Liver (tissue), 9 donors: Measurements from ENCODE around the gene CLCF1. TPM values are rescaled to one million over a fixed set of nuclear protein-coding genes. Genes with fewer than 3 reads are reported as not detected.
A peak's percentile ranks its signal among the peaks of the same experiment; 100 is the strongest.

Experiments
- DNase-seq: peaks from one replicate; pipeline ENCODE4 v3.0.0-alpha.2; 2017; ENCODE audit warnings: low spot score
- H3K27ac ChIP-seq, 2 donors: one replicate each; pipeline ENCODE4 v1.7.0; 2013; ENCODE audit warnings: inconsistent platforms in 2 of 2, low read length in 2 of 2, control low read depth in 1 of 2, low read depth in 1 of 2, mild to moderate bottlenecking in 1 of 2
- H3K27me3 ChIP-seq, 4 donors: one replicate each; pipeline versions ENCODE4 v1.6.1 to v1.7.0; 2013; ENCODE audit warnings: low read length in 3 of 4, inconsistent platforms in 1 of 4, mild to moderate bottlenecking in 1 of 4, moderate library complexity in 1 of 4; ENCODE audit not compliant: control insufficient read depth in 4 of 4, insufficient read depth in 4 of 4
- H3K36me3 ChIP-seq, 4 donors: one replicate each; pipeline versions ENCODE4 v1.6.1 to v1.7.0; 2013; ENCODE audit warnings: low read length in 3 of 4, mild to moderate bottlenecking in 3 of 4, low read depth in 1 of 4, moderate library complexity in 1 of 4; ENCODE audit not compliant: control insufficient read depth in 4 of 4, insufficient read depth in 3 of 4
- H3K4me1 ChIP-seq, 4 donors: one replicate each; pipeline versions ENCODE4 v1.6.1 to v1.7.0; 2013; ENCODE audit warnings: low read length in 3 of 4, mild to moderate bottlenecking in 3 of 4, moderate library complexity in 1 of 4; ENCODE audit not compliant: control insufficient read depth in 4 of 4, insufficient read depth in 4 of 4
- H3K4me3 ChIP-seq, 3 donors: one replicate each; pipeline versions ENCODE4 v1.6.1 to v1.7.0; 2013; ENCODE audit warnings: low read length in 3 of 3, control low read depth in 1 of 3, low read depth in 1 of 3, mild to moderate bottlenecking in 1 of 3
- H3K9ac ChIP-seq, 2 donors: one replicate each; pipeline ENCODE4 v1.7.0; 2013; ENCODE audit warnings: low read length in 2 of 2, mild to moderate bottlenecking in 2 of 2, moderate library complexity in 2 of 2, control low read depth in 1 of 2, low read depth in 1 of 2
- H3K9me3 ChIP-seq, 4 donors: one replicate each; pipeline versions ENCODE4 v1.6.1 to v1.7.0; 2013; ENCODE audit warnings: low read length in 3 of 4; ENCODE audit not compliant: control insufficient read depth in 4 of 4
- EGR1 ChIP-seq, 2 donors: IDR thresholded peaks; 2 replicates each; pipeline ENCODE4 v1.6.1; 2016 to 2018; ENCODE audit warnings: antibody characterized with exemption in 2 of 2, low read depth in 2 of 2
- FOXA1 ChIP-seq: IDR thresholded peaks from 2 replicates; pipeline ENCODE4 v1.6.1; 2016; ENCODE audit warnings: antibody characterized with exemption
- FOXA2 ChIP-seq: IDR thresholded peaks from 2 replicates; pipeline ENCODE4 v1.6.1; 2016; ENCODE audit warnings: antibody characterized with exemption
- GABPA ChIP-seq, 2 donors: IDR thresholded peaks in 1 of 2; conservative IDR thresholded peaks in 1 of 2; 2 replicates each; pipeline ENCODE4 v1.6.1; 2016; ENCODE audit warnings: antibody characterized with exemption in 2 of 2, mild to moderate bottlenecking in 1 of 2, moderate library complexity in 1 of 2
- HNF4A ChIP-seq, 2 donors: conservative IDR thresholded peaks; 2 replicates each; pipeline ENCODE4 v1.6.1; 2016; ENCODE audit warnings: antibody characterized with exemption in 2 of 2, mild to moderate bottlenecking in 2 of 2
- HNF4G ChIP-seq: IDR thresholded peaks from 2 replicates; pipeline ENCODE4 v1.6.1; 2016; ENCODE audit warnings: antibody characterized with exemption
- JUND ChIP-seq, 2 donors: IDR thresholded peaks; 2 replicates each; pipeline ENCODE4 v1.6.1; 2016; ENCODE audit warnings: antibody characterized with exemption in 2 of 2
- NR2F2 ChIP-seq: IDR thresholded peaks from 2 replicates; pipeline ENCODE4 v1.6.1; 2016; ENCODE audit warnings: antibody characterized with exemption
- RAD21 ChIP-seq, 2 donors: IDR thresholded peaks; 2 replicates each; pipeline ENCODE4 v1.6.1; 2016; ENCODE audit warnings: antibody characterized with exemption in 2 of 2, mild to moderate bottlenecking in 2 of 2
- RXRA ChIP-seq, 2 donors: IDR thresholded peaks; 2 replicates each; pipeline ENCODE4 v1.6.1; 2017 to 2018; ENCODE audit warnings: antibody characterized with exemption in 2 of 2, mild to moderate bottlenecking in 1 of 2
- SP1 ChIP-seq: IDR thresholded peaks from 2 replicates; pipeline ENCODE4 v1.6.1; 2018; ENCODE audit warnings: antibody characterized with exemption, mild to moderate bottlenecking
- TAF1 ChIP-seq: conservative IDR thresholded peaks from 2 replicates; pipeline ENCODE4 v1.6.1; 2016; ENCODE audit warnings: antibody characterized with exemption, mild to moderate bottlenecking
- YY1 ChIP-seq: IDR thresholded peaks from 2 replicates; pipeline ENCODE4 v1.6.1; 2016; ENCODE audit warnings: antibody characterized with exemption, mild to moderate bottlenecking
- WGBS: extraction: QIAGEN DNeasy Blood & Tissue Kit; methylation state at CpG from one replicate; pipeline ENCODE4 v1.1.7; 2013; 5-methylcytosine and 5-hydroxymethylcytosine counted together
- polyA plus RNA-seq, 2 donors: library from polyadenylated mRNA; stranded (reverse) in 1 of 2; unstranded in 1 of 2; fragments of 200-250 nt in 1 of 2; fragments of >200 nt in 1 of 2; fragmentation: Nextera tagmentation in 1 of 2; extraction: Ambion mirVana in 1 of 2; gene quantifications; one replicate each; pipeline versions ENCODE4 v1.2.1 to v1.2.3, GENCODE V29; 2013 to 2015
- total RNA-seq, 2 donors: library from RNA; depleted of rRNA; stranded (reverse); fragments of >200 nt; gene quantifications; one replicate each; pipeline ENCODE4 v1.2.3, GENCODE V29; 2014
- TF ChIP-seq, protein P1 (sequence below): IDR thresholded peaks from 2 replicates; pipeline ENCODE4 v1.6.1; 2016; ENCODE audit warnings: antibody characterized with exemption, mild to moderate bottlenecking
- TF ChIP-seq, protein P2 (sequence below): IDR thresholded peaks from 2 replicates; pipeline ENCODE4 v1.6.1; 2016; ENCODE audit warnings: antibody characterized with exemption
- TF ChIP-seq, protein P3 (sequence below): IDR thresholded peaks from 2 replicates; pipeline ENCODE4 v1.6.1; 2016; ENCODE audit warnings: antibody characterized with exemption
- TF ChIP-seq, protein P4 (sequence below): fragments of 150-350 bp; IDR thresholded peaks from 2 replicates; pipeline ENCODE4 v1.5.1; 2017; ENCODE audit warnings: improper control_type of control experiment, low read depth, low read length; ENCODE audit not compliant: missing input control
- TF ChIP-seq, protein P5 (sequence below): IDR thresholded peaks from 2 replicates; pipeline ENCODE4 v1.6.1; 2016; ENCODE audit warnings: antibody characterized with exemption
- donor health status: healthy.
- donor health status: healthy.
- donor health status: healthy.
- donor health status: healthy.
- donor health status: healthy.

The CLCF1 gene
- total and polyA plus RNA-seq, 4 donors = 0.14 to 1.8 (median 0.20) TPM

DNA sequence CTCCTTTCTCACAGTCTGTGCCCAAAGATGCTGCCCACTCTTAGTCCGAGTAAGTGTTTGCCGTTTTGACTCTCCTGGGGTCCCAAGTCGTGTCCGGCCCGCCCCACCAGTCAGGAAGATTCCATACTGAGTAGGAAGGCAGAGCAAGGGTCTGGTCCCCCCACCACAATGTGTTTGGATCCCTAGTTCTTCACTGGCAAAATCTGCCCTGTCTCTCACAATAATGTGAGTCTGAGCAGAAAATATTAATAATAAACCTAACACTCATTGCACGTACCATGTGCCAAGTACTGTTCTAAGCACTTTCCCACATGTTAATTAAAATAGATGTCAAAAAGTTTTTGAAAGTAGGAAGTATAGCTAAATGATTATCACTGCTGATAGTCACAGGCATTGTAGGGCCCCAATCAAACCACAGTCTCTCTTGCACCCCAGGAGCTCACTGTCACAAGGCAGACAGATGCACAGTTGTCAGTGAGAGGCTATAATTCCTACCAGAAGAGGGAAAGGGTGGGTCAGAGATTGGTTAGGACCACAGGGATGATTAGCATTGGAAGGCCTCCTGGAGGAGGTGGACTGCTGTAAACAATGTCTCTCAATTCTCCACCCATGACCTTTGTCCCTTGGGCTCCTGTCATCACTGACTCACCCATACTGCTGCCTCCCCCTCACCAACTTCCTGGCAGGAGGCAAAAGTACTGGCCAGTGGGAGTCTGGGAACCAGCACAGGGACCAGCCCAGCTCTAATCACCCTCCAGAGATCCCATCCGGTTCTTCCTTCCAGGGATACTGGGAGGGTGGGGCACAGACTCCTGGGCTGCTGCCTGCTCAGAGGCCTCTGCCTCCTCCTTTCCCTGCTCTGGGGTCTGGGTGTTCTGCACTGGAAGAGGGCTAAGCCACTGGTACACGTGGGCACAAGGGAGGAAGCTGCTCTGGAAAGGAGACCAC, 19.0 kb downstream of the CLCF1 start:
- no peak for DNase-seq
- Histone ChIP-seq H3K4me1 (peaks cover 15 to 45% (median 32%) of the 10 kb centered on the region in 4 donors), H3K36me3 (peaks cover 0 to 1% (median 0%) of the 10 kb centered on the region in 4 donors), H3K27me3 (no peaks in the 10 kb centered on the region), H3K9ac (peak overlapping the region; percentile 57 to 70), H3K9me3 (no peaks in the 10 kb centered on the region), H3K4me3 (peak overlapping the region; percentile 39 to 83 (median 66)), H3K27ac (peak overlapping the region; percentile 97 to 99)
- 28% methylated on average over 8 of the region's 8 CpGs for WGBS
- TF ChIP-seq, protein P1, sequence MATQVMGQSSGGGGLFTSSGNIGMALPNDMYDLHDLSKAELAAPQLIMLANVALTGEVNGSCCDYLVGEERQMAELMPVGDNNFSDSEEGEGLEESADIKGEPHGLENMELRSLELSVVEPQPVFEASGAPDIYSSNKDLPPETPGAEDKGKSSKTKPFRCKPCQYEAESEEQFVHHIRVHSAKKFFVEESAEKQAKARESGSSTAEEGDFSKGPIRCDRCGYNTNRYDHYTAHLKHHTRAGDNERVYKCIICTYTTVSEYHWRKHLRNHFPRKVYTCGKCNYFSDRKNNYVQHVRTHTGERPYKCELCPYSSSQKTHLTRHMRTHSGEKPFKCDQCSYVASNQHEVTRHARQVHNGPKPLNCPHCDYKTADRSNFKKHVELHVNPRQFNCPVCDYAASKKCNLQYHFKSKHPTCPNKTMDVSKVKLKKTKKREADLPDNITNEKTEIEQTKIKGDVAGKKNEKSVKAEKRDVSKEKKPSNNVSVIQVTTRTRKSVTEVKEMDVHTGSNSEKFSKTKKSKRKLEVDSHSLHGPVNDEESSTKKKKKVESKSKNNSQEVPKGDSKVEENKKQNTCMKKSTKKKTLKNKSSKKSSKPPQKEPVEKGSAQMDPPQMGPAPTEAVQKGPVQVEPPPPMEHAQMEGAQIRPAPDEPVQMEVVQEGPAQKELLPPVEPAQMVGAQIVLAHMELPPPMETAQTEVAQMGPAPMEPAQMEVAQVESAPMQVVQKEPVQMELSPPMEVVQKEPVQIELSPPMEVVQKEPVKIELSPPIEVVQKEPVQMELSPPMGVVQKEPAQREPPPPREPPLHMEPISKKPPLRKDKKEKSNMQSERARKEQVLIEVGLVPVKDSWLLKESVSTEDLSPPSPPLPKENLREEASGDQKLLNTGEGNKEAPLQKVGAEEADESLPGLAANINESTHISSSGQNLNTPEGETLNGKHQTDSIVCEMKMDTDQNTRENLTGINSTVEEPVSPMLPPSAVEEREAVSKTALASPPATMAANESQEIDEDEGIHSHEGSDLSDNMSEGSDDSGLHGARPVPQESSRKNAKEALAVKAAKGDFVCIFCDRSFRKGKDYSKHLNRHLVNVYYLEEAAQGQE = peak; percentile 83
- TF ChIP-seq, protein P2, sequence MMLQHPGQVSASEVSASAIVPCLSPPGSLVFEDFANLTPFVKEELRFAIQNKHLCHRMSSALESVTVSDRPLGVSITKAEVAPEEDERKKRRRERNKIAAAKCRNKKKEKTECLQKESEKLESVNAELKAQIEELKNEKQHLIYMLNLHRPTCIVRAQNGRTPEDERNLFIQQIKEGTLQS = peak; percentile 96
- TF ChIP-seq, protein P3, sequence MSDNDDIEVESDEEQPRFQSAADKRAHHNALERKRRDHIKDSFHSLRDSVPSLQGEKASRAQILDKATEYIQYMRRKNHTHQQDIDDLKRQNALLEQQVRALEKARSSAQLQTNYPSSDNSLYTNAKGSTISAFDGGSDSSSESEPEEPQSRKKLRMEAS = no peak
- TF ChIP-seq SP1 (peak; percentile 97), TAF1 (no peak), RAD21 (IDR thresholded peaks at IDR 0.05) (peak; percentile 7 to 23), NR2F2 (peak; percentile 87), FOXA1 (peak; percentile 48), EGR1 (IDR thresholded peaks at IDR 0.05; ENCODE audit: low read depth in 2 of 2) (peak; percentile 85 to 88), RXRA (IDR thresholded peaks at IDR 0.05) (peak; percentile 79 to 81), HNF4G (peak; percentile 83), YY1 (peak; percentile 56), FOXA2 (peak; percentile 27), HNF4A (conservative IDR thresholded peaks at IDR 0.05) (peak; percentile 92 to 96), JUND (IDR thresholded peaks at IDR 0.05) (peak; percentile 97 to 99), GABPA (IDR thresholded peaks at IDR 0.05 in 1 of 2, conservative IDR thresholded peaks at IDR 0.05 in 1 of 2) (peak in 1 of 2 donors; percentile 76)
- TF ChIP-seq, protein P4, sequence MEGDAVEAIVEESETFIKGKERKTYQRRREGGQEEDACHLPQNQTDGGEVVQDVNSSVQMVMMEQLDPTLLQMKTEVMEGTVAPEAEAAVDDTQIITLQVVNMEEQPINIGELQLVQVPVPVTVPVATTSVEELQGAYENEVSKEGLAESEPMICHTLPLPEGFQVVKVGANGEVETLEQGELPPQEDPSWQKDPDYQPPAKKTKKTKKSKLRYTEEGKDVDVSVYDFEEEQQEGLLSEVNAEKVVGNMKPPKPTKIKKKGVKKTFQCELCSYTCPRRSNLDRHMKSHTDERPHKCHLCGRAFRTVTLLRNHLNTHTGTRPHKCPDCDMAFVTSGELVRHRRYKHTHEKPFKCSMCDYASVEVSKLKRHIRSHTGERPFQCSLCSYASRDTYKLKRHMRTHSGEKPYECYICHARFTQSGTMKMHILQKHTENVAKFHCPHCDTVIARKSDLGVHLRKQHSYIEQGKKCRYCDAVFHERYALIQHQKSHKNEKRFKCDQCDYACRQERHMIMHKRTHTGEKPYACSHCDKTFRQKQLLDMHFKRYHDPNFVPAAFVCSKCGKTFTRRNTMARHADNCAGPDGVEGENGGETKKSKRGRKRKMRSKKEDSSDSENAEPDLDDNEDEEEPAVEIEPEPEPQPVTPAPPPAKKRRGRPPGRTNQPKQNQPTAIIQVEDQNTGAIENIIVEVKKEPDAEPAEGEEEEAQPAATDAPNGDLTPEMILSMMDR = no peak
- TF ChIP-seq, protein P5, sequence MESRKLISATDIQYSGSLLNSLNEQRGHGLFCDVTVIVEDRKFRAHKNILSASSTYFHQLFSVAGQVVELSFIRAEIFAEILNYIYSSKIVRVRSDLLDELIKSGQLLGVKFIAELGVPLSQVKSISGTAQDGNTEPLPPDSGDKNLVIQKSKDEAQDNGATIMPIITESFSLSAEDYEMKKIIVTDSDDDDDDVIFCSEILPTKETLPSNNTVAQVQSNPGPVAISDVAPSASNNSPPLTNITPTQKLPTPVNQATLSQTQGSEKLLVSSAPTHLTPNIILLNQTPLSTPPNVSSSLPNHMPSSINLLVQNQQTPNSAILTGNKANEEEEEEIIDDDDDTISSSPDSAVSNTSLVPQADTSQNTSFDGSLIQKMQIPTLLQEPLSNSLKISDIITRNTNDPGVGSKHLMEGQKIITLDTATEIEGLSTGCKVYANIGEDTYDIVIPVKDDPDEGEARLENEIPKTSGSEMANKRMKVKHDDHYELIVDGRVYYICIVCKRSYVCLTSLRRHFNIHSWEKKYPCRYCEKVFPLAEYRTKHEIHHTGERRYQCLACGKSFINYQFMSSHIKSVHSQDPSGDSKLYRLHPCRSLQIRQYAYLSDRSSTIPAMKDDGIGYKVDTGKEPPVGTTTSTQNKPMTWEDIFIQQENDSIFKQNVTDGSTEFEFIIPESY = no peak
